Stimulated activated CD8-positive, alpha-beta memory T cell treated with anti-CD3 and anti-CD28 coated beads, Interleukin-2, amount 100 ng/mL, for 1 hour (primary cell): ENCODE data around the gene ESAM.

Experiments
- DNase-seq, 2 donors: peaks; one replicate each; pipeline ENCODE4 v3.0.0-alpha.2; 2020; ENCODE audit warnings: low read depth in 2 of 2

The ESAM gene

DNA sequence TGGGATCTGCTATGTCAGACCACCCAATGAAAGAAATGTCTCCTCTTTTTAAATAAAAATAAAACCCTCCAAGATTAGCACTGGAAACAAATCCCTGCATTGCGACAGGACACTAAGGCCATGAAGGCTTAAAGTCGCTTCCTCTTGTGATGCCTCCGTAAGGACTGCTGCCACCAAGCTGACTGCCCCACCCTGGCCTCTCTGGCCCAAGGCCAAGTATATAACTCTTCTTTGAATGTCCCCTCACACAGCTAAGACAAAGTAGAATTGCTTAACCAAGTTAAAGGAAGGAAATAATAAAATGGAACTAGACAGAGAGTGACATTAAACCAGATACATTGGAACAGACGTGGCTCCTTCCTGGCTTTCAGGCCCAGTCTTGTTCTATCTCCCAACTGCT is 29.9 kb downstream of the ESAM start:
- no peak for DNase-seq

DNA sequence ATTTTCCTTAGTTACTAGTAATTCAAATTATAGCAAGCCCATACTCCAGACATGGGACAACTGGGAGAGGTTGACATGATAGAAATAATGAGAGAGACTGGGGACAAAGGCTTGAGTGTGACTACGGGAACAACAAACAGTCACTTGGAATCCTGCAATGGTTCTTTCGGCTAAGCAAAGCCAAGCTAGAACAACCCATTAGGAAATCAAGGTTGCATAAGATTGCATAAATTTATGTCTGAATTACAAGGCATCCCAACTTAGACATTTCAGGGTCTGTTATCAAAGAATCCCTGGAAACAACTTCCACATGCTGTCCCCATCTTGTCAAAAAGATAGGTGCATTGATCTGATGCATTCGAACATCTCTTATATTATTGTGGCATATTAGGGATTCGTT is 32.5 kb downstream of the ESAM start:
- DNase-seq: no peak

DNA sequence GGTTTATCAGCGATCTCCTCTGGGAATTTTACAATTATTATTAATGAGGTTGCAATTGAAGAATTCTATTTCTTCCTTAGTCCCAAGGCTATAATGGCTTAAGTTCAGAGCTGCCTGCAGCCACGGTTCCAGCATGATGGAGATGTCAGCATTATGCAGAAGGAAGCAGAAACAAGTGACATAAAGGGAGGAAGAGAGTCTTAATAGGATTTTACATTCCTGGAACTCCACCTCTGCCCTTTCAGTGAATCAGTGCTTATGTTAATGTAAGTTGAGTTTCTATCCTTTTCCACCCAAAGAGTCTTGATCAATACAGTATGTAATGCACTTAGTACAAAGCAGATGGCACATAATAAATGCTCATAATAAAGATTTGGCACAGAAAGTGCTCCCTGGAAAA is 34.0 kb downstream of the ESAM start:
- DNase-seq: no peak

DNA sequence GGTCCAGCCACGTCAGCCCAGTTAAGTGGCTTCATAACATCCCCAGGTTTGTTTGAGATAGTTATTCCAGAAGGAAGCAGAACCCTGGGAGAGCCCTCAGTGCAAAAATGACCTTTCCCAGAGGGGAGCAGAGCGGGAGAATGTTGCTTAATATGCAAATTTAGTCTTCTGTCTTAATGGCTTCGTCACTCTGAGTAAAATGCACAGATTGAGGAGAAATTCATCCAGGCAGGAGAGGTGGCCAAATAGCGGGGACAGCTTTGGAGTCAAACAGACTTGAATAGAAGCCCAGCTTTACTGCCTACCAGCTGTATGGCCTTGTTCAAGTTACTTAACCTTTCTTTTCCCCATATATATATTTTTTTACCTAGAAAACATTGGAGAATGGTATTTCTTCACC is 34.6 kb downstream of the ESAM start:
- DNase-seq: no peak

DNA sequence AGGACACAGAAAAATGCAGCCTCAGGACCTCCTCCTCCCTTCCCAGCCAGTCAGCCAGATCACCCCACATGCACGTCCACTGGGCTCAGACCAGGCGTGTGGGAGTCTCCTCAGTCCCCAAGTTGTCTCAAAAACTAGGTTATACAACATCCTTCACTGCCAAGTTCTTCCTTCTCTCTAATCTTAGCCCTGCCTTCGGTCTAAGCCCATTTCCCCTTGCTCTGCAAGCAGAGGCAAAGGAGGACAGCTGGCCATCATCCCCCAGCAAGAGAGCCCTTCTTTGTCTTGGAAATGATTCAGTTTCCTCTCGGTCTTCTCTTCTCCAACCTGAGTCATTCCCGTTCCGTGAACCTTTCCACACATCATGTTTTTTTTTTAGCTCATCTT is 36.4 kb downstream of the ESAM start:
- no peak for DNase-seq

DNA sequence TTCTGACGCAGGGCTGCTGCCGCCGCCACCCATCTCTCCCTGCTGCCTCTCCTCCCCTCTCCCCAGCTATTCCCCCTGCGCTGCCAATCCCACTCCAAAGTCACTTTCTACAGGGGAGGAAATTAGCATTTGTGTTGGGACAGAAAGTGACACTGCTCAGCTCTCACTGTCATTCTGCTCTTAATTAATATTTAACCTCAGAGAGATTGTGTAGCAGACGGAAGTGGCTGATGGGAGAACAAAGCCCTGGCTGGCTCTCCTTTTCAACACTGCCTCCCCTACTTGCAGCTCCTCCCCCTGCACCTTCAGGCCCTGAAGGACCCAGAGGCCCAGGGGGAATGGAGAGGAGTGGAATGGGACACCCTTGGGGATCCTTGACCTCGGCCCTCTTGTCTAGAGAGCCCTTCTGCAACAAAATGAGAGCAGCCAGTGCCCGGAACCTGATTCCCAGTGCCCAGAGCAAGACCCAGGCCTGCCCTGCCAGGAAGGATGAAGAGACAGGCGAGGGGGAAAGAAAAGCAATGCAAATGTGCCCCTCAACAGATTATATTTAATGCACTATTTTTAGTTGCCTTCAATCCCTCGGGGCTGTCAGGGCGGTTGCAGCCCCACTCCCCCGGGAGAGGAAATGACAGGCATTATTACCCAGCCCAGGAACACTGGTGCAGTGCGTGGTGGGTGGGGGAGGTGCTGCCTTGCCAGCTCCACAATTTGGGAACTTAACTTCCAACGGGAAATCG is 36.9 kb downstream of the ESAM start:
- DNase-seq: no peak

DNA sequence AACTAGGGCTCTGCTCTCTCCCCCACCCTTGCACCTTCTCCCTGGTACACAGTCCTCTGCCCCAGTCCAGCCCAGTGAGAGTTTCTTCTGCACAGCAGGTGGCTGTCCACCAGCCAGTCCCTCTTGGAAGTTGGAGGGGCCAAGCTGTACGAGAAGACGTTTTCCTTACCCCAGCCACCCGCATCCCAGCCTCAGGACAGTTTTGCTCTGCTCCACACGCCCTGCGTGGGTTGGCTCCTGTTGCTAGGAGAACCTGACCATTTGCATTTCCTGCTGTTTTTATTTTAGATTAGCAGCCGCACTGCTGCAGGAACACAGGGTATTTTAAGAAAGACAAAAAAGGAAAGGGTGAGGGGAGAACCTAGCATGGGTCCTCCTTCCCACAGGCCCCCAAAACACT is 39.9 kb downstream of the ESAM start:
- DNase-seq: no peak

DNA sequence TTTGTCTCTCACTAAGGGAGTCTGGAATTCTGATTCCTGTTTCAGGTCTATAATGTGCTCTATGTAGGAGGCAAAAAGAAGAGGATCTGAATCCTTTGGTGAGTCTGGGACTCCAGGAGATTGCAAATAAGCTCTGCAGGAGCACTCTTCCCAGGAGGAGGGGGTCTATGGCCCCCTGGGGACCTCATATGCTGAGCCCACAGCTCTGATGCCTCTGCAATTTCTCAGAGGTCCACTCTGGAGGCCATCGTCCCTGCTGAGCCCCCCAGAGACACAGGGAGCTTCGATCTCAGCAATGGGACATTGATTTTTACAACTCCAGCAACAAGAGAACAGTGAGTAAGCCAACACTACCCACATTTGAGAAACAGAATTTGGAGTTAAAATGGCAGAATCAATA is 42.6 kb downstream of the ESAM start:
- no peak for DNase-seq

DNA sequence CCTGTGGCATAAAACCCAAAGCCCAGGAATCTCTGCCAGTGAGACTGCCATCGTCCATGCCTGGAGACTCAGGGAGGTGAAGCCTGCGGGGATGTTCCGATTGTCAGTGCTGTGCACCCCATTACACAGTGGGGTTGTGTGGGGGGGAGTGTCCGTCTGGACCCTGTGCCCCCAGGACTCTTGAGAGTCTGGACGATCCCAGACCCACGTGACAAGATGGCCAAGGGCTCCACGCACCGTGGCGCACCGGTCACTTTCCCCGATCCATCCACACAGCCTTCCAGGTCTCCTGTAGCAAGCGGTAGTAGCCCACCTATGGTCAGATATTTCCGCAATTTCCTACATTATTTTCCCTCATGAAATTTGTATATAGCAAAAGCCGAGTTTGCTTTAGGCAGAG is 43.3 kb downstream of the ESAM start:
- DNase-seq: no peak

DNA sequence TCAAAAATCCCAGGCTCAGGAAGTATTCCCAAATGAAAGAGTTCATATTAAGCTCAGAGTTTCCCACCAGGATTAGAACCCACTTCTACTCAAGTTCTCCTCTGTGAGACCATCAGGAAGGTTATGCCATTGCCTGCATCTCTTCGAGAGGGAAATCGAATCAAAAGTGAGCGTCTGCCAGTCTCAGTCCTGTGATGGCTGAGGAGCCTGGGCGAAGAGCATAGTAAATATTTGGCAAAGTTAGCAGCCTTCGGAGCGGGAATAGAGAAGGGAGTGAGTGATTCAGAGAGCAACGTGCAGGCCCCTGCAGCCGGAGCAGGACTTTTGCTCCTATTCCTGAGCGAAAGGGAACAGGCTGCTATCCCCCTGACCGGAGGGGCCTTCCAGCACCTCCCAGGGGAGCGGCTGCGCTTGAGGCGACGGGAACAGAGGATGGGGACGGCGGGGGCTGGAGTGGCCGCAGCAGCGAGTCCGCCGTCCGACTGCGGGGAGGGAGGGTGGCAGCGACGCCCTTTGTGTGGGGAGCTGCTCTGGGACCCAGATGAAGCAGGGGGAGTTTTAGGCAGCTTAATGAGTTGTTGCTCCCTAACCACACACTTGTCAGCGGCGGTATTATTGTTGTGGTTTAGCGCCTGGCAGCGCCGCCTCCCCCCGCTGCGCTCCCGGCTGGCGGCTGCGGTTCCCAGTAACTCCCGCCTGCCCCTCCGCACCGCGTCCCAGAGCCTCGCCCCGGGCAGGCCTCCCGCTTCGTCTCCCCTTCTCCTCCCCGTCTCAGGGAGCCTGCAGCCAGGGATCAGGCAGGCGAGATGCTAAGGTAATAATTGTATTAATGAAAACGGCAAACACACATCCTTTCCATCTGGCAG is 44.1 kb downstream of the ESAM start:
- DNase-seq: no peak

DNA sequence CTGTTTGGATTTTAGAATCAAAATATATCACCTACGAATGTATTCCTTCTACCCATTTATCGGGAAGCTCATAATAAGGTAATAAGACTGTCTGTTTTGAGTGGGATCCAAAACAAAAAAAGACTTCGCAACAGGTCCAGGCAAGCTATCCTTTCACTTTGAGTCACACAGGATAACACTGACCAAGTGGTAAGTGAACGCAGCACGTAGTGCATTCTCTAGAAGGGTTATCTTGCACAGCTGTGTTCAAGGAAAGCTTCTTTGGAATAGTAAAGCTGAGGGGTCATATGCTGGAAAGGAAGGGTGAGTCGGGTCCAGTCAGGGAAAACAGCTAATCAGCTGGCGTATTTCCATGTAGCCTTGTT is 44.7 kb downstream of the ESAM start:
- DNase-seq: no peak

DNA sequence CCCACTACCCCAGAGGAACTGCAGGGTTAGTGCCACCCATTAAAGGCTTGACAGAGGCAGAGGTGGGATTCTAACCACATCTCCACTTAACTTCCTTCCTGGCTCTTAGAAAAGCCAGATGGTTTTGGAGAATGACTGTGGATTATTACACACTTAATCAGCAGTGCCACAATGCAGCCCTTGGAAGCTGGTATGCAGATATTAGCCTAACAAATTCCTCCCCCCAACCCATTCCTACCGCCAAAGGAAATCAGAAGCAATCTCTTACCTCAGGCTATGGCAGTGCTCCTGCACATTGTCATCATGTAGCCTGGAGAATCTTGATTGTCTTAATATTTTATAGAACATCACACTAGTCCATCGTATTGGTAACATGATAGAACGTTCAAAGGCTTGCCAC is 45.5 kb downstream of the ESAM start:
- DNase-seq: no peak

DNA sequence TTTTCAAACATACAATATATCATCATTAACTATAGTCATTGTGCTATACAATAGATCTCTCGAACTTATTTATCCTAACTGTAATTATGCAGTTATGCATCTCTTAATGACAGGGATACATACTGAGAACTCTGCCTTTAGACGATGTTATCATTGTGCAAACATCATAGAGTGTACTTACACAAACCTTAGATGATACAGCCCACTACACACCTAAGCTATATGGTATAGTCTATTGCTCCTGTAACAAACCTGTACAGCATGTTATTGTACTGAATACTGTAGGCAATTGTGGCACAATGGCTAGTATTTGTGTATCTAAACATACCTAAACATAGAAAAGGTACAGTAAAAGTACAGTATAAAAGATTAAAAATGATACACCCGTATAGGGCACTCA is 49.7 kb downstream of the ESAM start:
- no peak for DNase-seq

DNA sequence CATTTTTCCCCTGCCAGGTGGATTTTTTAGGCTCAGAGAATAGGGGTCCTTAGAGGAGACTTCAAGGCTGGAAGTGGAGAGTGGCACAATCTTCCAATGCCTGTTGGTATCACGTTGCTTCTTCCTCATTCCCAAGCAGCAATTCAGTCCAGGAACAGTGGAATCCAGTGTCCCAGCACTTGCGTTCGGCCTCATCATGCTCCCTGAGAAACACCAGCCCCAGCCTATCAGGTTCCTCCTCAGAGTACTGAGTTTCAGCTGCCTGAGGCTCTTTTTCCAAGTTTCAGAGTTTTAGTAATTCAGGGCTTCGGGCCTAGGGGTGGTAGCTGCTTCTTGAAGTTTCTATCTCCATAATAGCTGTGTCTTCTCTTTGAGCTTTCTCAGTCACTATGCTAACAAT is 54.3 kb downstream of the ESAM start:
- DNase-seq: no peak
